GM19351 (cell line): Measurements from ENCODE around the gene ZMYM4.
"Not testable (repeated sequence)": the region's sequence is repeated elsewhere in the genome, so short reads cannot be mapped to it uniquely, and the experiment has no call there.

Source experiments
- ATAC-seq: cut with Tn5 transposase; IDR thresholded peaks from one replicate; pipeline ENCODE4 v1.9.1; 2021; ENCODE audit warnings: mild to moderate bottlenecking, moderate library complexity; ENCODE audit not compliant: unreplicated experiment

ZMYM4 gene

GRCh38 chr1:35268282-35269200 is at the start of gene ZMYM4:
TSS of gene ZMYM4 (plus strand) at chr1:35268709. CDS start at chr1:35269047, 338 bp downstream.
- ATAC-seq: peak; percentile 90

GRCh38 chr1:35220976-35221375 is 47.5 kb upstream of the ZMYM4 start:
- no peak for ATAC-seq

GRCh38 chr1:35222322-35223083 is 46.0 kb upstream of the ZMYM4 start:
- no peak for ATAC-seq

GRCh38 chr1:35223084-35223630 is 45.4 kb upstream of the ZMYM4 start:
- no peak for ATAC-seq

GRCh38 chr1:35226546-35226945 is 42.0 kb upstream of the ZMYM4 start:
- no peak for ATAC-seq

- ATAC-seq: no peak
Observed at GRCh38 chr1:35229587-35230360, 38.7 kb upstream of the ZMYM4 start.

GRCh38 chr1:35231287-35231686 is 37.2 kb upstream of the ZMYM4 start:
- ATAC-seq: no peak

GRCh38 chr1:35236772-35237171 is 31.7 kb upstream of the ZMYM4 start:
- ATAC-seq: not testable (repeated sequence)

- ATAC-seq: no peak
Observed at GRCh38 chr1:35243691-35244090, 24.8 kb upstream of the ZMYM4 start.

GRCh38 chr1:35247256-35247655 is 21.3 kb upstream of the ZMYM4 start:
- ATAC-seq: no peak

- no peak for ATAC-seq
Observed at GRCh38 chr1:35253941-35254340, 14.6 kb upstream of the ZMYM4 start.

GRCh38 chr1:35255276-35255675 is 13.2 kb upstream of the ZMYM4 start:
- ATAC-seq: no peak

- ATAC-seq: no peak
Observed at GRCh38 chr1:35259561-35259960, 8.9 kb upstream of the ZMYM4 start.

GRCh38 chr1:35261412-35262120 is 6.9 kb upstream of the ZMYM4 start:
- no peak for ATAC-seq

- no peak for ATAC-seq
Observed at GRCh38 chr1:35264035-35264434, 4.5 kb upstream of the ZMYM4 start.

GRCh38 chr1:35264871-35265270 is 3.6 kb upstream of the ZMYM4 start:
- ATAC-seq: no peak

GRCh38 chr1:35266306-35266705 is 2.2 kb upstream of the ZMYM4 start:
- ATAC-seq: no peak

GRCh38 chr1:35269201-35269988 is 886 bp downstream of the ZMYM4 start:
- ATAC-seq: no peak

GRCh38 chr1:35269989-35270289 is 1.4 kb downstream of the ZMYM4 start:
- no peak for ATAC-seq

GRCh38 chr1:35270836-35271235 is 2.3 kb downstream of the ZMYM4 start:
- ATAC-seq: no peak
